GM23338 (cell line): Measurements from ENCODE around the gene NFIA. TPM values are rescaled to one million over a fixed set of nuclear protein-coding genes. Genes with fewer than 3 reads are reported as not detected.

ENCODE experiments used
- ATAC-seq: fragments of 200-7000 bp; cut with Tn5 transposase; 3 replicates; pipeline ENCODE4 v1.9.1; 2020
- DNase-seq: peaks from one replicate; pipeline ENCODE4 v3.0.0-alpha.2; 2015; ENCODE audit warnings: low spot score
- H2AFZ ChIP-seq: fragments of 200-600 bp; sonication (generic); 2 replicates; pipeline ENCODE4 v1.8.0; 2016; ENCODE audit warnings: antibody characterized with exemption, mild to moderate bottlenecking, moderate library complexity
- H3F3A ChIP-seq: fragments of 200-600 bp; sonication (generic); replicated peaks from 2 replicates; pipeline ENCODE4 v1.8.0; 2017; ENCODE audit warnings: antibody characterized with exemption, mixed run types, low read depth
- H3K27ac ChIP-seq: fragments of 200-600 bp; sonication (generic); 2 replicates; pipeline ENCODE4 v1.6.1; 2016; ENCODE audit warnings: low read depth
- H3K27me3 ChIP-seq: fragments of 200-600 bp; sonication (generic); 2 replicates; pipeline ENCODE4 v1.8.0; 2016; ENCODE audit warnings: mild to moderate bottlenecking, mixed run types, moderate library complexity; ENCODE audit not compliant: insufficient read depth
- H3K36me3 ChIP-seq: fragments of 200-600 bp; sonication (generic); 2 replicates; pipeline ENCODE4 v1.8.0; 2016; ENCODE audit warnings: mild to moderate bottlenecking; ENCODE audit not compliant: insufficient read depth
- H3K4me1 ChIP-seq: fragments of 200-600 bp; sonication (generic); 2 replicates; pipeline ENCODE4 v1.8.0; 2016; ENCODE audit warnings: mild to moderate bottlenecking, moderate library complexity; ENCODE audit not compliant: insufficient read depth
- H3K4me2 ChIP-seq: fragments of 200-600 bp; sonication (generic); 2 replicates; pipeline ENCODE4 v1.7.1; 2017; ENCODE audit warnings: mixed run types
- H3K4me3 ChIP-seq: fragments of 200-600 bp; sonication (generic); 2 replicates; pipeline ENCODE4 v1.6.1; 2016; ENCODE audit warnings: mixed run types
- H3K79me2 ChIP-seq: fragments of 200-600 bp; sonication (generic); replicated peaks from 2 replicates; pipeline ENCODE4 v1.8.0; 2017; ENCODE audit warnings: mild to moderate bottlenecking; ENCODE audit not compliant: insufficient read depth
- H3K9me2 ChIP-seq: fragments of 200-600 bp; sonication (generic); 2 replicates; pipeline ENCODE4 v1.8.0; 2017; ENCODE audit not compliant: insufficient read depth
- H4K20me1 ChIP-seq: fragments of 200-600 bp; sonication (generic); replicated peaks from 2 replicates; pipeline ENCODE4 v1.8.0; 2017; ENCODE audit warnings: mild to moderate bottlenecking; ENCODE audit not compliant: insufficient read depth
- H3K27ac Mint-ChIP-seq: 2 replicates; pipeline ENCODE4 v1.8.0; 2020; ENCODE audit warnings: inconsistent platforms, mild to moderate bottlenecking, moderate library complexity, mixed read lengths
- H3K27me3 Mint-ChIP-seq: 3 replicates; pipeline ENCODE4 v1.8.0; 2022; ENCODE audit warnings: low read depth, mild to moderate bottlenecking, moderate library complexity, mixed read lengths, inconsistent platforms; ENCODE audit not compliant: insufficient read depth, poor library complexity
- H3K36me3 Mint-ChIP-seq: 3 replicates; pipeline ENCODE4 v1.8.0; 2021; ENCODE audit warnings: low read depth, mild to moderate bottlenecking, inconsistent platforms, moderate library complexity, mixed read lengths
- H3K4me1 Mint-ChIP-seq: 3 replicates; pipeline ENCODE4 v1.8.0; 2020; ENCODE audit warnings: mild to moderate bottlenecking, inconsistent platforms, mixed read lengths
- H3K4me3 Mint-ChIP-seq: 3 replicates; pipeline ENCODE4 v1.8.0; 2021; ENCODE audit warnings: moderate library complexity, mild to moderate bottlenecking, inconsistent platforms, mixed read lengths
- H3K9me3 Mint-ChIP-seq: 3 replicates; pipeline ENCODE4 v1.8.0; 2020; ENCODE audit warnings: moderate library complexity, mild to moderate bottlenecking, inconsistent platforms, mixed read lengths
- CREB1 ChIP-seq: fragments of 250-450 bp; sonication (Bioruptor Pico); IDR thresholded peaks from 2 replicates; pipeline ENCODE4 v1.5.0; 2020; ENCODE audit warnings: low read depth, mild to moderate bottlenecking, moderate library complexity
- JUNB ChIP-seq: IDR thresholded peaks from one replicate; pipeline ENCODE4 v1.6.1; 2016; ENCODE audit warnings: antibody characterized with exemption; ENCODE audit not compliant: unreplicated experiment
- NANOG ChIP-seq: IDR thresholded peaks from 2 replicates; pipeline ENCODE4 v1.6.1; 2016; ENCODE audit warnings: antibody characterized with exemption, borderline replicate concordance
- POLR2AphosphoS5 ChIP-seq: IDR thresholded peaks from 2 replicates; pipeline ENCODE4 v1.6.1; 2016; ENCODE audit warnings: antibody characterized with exemption, low read depth
- STAT1 ChIP-seq: IDR thresholded peaks from one replicate; pipeline ENCODE4 v1.6.1; 2016; ENCODE audit warnings: antibody characterized with exemption; ENCODE audit not compliant: unreplicated experiment
- ZNF114 ChIP-seq: fragments of 250-450 bp; sonication (Bioruptor Pico); IDR thresholded peaks from 2 replicates; pipeline ENCODE4 v1.5.0; 2020; ENCODE audit warnings: mild to moderate bottlenecking, moderate library complexity
- ZNF331 ChIP-seq: fragments of 250-450 bp; sonication (Bioruptor Pico); IDR thresholded peaks from 2 replicates; pipeline ENCODE4 v1.5.0; 2020; ENCODE audit warnings: low read depth, mild to moderate bottlenecking, moderate library complexity
- polyA plus RNA-seq: library from polyadenylated mRNA; unstranded; fragments of >200 nt; fragmentation: Nextera tagmentation; extraction: Ambion mirVana; gene quantifications from 2 replicates; pipeline ENCODE4 v1.2.1, GENCODE V29; 2016
- total RNA-seq: library from RNA; depleted of rRNA; stranded (reverse); fragments of >200 nt; shearing (Covaris generic); gene quantifications from 2 replicates; pipeline ENCODE4 v1.2.3, GENCODE V29; 2014
- TF ChIP-seq, protein P1 (sequence below): fragments of 250-450 bp; sonication (Bioruptor Pico); IDR thresholded peaks from 2 replicates; pipeline ENCODE4 v1.5.0; 2020; ENCODE audit warnings: mild to moderate bottlenecking, moderate library complexity
- TF ChIP-seq, protein P2 (sequence below): IDR thresholded peaks from one replicate; pipeline ENCODE4 v1.6.1; 2018; ENCODE audit warnings: antibody characterized with exemption; ENCODE audit not compliant: unreplicated experiment

The NFIA gene
- total and polyA plus RNA-seq, 2 experiments from 2014 or later, result 0.97 to 2.3 TPM

DNA sequence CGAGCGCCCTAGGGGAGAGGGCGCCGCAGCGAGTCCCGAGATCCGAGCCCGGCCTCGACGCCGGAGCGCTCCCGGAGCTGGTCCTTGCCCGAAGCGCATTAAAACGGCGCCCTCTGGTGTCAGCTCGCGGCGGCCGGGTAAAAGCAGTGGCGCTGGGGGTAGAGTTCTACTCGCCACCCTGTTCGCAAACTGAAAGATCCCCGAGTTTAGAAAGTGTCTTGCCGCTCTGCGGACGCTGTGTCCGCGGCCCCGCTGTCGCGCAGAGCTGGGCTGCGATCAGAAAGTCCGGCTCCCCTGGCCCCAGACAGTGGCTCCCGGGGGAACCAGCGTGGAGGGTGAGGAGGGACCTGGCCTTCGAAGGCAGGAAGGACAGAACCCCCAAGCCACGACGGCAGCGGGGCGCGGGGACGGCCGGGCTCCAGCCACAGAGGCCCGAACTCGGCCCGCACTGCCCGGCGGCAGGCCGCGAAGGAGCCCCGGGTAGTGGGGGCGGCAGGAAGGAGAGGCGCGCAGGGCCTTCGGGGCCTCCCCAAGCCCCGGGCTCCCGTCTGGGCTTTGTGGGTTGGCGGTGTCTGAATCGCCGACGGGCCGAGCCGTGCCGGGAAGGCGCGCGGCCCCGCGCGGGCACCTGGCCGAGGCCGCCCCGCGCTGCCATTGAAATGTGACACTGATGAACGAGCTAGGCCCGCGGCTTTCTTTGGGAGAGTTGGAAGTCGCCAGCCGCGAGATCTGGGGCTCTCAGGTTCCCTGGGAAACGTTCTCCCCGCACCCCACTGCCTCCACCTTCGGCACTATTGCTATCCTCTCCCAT is 39.1 kb upstream of the NFIA start (continued):
- no peak for TF ChIP-seq ZNF331 (CRISPR knock-in tag)
- TF ChIP-seq ZNF114 (CRISPR knock-in tag), result no peak

DNA sequence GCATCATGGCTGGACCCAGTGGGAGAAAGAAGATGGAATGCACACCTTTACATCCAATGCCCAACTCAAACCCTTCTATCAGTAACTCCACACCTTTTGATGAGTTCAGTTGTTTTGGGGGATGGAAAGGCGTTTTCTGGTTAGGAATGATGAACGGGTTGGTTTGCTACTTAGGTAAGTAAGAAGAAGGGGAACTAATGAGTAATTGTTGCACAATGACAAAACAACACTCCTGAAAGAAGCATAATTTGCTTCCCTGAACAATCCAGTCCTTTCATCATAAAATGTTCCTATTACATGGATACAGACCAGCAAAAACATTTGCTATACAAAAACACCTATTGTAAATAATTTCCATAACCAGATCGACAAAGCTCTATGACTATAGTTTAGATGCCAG is 35.9 kb upstream of the NFIA start:
- Histone ChIP-seq H3K36me3 (no peaks in the 10 kb centered on the region), H3F3A (0 out of 2 replicates have a peak, but pooled peaks cover 3% of the 10 kb centered on the region), H3K4me1 (peaks cover 15% of the 10 kb centered on the region), H3K27me3 (peaks cover 45% of the 10 kb centered on the region), H2AFZ (no peak overlapping the region), H3K9me2 (no peaks in the 10 kb centered on the region), H3K79me2 (no peaks in the 10 kb centered on the region), H3K4me2 (no peak overlapping the region), H3K27ac (no peak overlapping the region), H3K4me3 (no peak overlapping the region), H4K20me1 (no peaks in the 10 kb centered on the region)
- Mint-ChIP-seq H3K9me3 (no peaks in the 10 kb centered on the region), H3K4me1 (peaks cover 15% of the 10 kb centered on the region), H3K36me3 (no peaks in the 10 kb centered on the region), H3K27ac (no peak overlapping the region), H3K27me3 (peaks cover 27% of the 10 kb centered on the region), H3K4me3 (no peak overlapping the region)
- TF ChIP-seq STAT1 (no peak), NANOG (no peak), JUNB (no peak), POLR2AphosphoS5 (no peak)
- no peak for DNase-seq
- no peak for ATAC-seq

DNA sequence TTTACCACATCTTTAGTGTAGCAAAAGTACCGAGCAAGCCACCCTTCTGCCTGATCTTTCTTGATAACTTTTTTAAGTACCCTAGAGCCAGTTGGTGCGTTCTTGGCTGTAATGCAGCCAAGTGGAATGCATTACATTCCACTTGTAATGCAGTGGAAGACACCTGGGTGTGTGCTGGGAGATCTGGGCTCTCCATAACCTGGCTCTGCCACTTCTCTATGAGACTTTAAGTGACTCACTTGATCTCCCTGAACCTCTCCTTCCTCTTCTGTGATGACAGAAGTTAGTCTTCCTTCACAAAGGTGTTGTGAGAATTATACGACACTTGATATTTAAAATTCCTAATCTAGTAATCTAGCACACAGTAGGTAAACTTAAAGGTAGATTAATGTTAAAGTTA is 35.3 kb upstream of the NFIA start:
- Mint-ChIP-seq H3K27ac (no peak overlapping the region), H3K27me3 (peaks cover 33% of the 10 kb centered on the region), H3K4me1 (peaks cover 21% of the 10 kb centered on the region), H3K9me3 (no peaks in the 10 kb centered on the region), H3K36me3 (no peaks in the 10 kb centered on the region), H3K4me3 (no peak overlapping the region)
- Histone ChIP-seq H3K27me3 (peaks cover 47% of the 10 kb centered on the region), H4K20me1 (no peaks in the 10 kb centered on the region), H3K4me1 (peaks cover 21% of the 10 kb centered on the region), H3K4me2 (no peak overlapping the region), H3K79me2 (no peaks in the 10 kb centered on the region), H3K4me3 (no peak overlapping the region), H3K27ac (no peak overlapping the region), H3K9me2 (no peaks in the 10 kb centered on the region), H3K36me3 (no peaks in the 10 kb centered on the region), H2AFZ (no peak overlapping the region), H3F3A (0 out of 2 replicates have a peak, but pooled peaks cover 4% of the 10 kb centered on the region)
- ATAC-seq, result no peak
- no peak for DNase-seq
- no peak for TF ChIP-seq ZNF114 (CRISPR knock-in tag)
- TF ChIP-seq CREB1 (CRISPR knock-in tag), result no peak
- TF ChIP-seq, protein P1, sequence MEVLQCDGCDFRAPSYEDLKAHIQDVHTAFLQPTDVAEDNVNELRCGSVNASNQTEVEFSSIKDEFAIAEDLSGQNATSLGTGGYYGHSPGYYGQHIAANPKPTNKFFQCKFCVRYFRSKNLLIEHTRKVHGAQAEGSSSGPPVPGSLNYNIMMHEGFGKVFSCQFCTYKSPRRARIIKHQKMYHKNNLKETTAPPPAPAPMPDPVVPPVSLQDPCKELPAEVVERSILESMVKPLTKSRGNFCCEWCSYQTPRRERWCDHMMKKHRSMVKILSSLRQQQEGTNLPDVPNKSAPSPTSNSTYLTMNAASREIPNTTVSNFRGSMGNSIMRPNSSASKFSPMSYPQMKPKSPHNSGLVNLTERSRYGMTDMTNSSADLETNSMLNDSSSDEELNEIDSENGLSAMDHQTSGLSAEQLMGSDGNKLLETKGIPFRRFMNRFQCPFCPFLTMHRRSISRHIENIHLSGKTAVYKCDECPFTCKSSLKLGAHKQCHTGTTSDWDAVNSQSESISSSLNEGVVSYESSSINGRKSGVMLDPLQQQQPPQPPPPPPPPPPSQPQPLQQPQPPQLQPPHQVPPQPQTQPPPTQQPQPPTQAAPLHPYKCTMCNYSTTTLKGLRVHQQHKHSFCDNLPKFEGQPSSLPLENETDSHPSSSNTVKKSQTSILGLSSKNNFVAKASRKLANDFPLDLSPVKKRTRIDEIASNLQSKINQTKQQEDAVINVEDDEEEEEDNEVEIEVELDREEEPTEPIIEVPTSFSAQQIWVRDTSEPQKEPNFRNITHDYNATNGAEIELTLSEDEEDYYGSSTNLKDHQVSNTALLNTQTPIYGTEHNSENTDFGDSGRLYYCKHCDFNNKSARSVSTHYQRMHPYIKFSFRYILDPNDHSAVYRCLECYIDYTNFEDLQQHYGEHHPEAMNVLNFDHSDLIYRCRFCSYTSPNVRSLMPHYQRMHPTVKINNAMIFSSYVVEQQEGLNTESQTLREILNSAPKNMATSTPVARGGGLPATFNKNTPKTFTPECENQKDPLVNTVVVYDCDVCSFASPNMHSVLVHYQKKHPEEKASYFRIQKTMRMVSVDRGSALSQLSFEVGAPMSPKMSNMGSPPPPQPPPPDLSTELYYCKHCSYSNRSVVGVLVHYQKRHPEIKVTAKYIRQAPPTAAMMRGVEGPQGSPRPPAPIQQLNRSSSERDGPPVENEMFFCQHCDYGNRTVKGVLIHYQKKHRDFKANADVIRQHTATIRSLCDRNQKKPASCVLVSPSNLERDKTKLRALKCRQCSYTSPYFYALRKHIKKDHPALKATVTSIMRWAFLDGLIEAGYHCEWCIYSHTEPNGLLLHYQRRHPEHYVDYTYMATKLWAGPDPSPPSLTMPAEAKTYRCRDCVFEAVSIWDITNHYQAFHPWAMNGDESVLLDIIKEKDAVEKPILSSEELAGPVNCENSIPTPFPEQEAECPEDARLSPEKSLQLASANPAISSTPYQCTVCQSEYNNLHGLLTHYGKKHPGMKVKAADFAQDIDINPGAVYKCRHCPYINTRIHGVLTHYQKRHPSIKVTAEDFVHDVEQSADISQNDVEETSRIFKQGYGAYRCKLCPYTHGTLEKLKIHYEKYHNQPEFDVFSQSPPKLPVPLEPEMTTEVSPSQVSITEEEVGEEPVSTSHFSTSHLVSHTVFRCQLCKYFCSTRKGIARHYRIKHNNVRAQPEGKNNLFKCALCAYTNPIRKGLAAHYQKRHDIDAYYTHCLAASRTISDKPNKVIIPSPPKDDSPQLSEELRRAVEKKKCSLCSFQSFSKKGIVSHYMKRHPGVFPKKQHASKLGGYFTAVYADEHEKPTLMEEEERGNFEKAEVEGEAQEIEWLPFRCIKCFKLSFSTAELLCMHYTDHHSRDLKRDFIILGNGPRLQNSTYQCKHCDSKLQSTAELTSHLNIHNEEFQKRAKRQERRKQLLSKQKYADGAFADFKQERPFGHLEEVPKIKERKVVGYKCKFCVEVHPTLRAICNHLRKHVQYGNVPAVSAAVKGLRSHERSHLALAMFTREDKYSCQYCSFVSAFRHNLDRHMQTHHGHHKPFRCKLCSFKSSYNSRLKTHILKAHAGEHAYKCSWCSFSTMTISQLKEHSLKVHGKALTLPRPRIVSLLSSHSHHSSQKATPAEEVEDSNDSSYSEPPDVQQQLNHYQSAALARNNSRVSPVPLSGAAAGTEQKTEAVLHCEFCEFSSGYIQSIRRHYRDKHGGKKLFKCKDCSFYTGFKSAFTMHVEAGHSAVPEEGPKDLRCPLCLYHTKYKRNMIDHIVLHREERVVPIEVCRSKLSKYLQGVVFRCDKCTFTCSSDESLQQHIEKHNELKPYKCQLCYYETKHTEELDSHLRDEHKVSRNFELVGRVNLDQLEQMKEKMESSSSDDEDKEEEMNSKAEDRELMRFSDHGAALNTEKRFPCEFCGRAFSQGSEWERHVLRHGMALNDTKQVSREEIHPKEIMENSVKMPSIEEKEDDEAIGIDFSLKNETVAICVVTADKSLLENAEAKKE, result no peak
- TF ChIP-seq, protein P2, sequence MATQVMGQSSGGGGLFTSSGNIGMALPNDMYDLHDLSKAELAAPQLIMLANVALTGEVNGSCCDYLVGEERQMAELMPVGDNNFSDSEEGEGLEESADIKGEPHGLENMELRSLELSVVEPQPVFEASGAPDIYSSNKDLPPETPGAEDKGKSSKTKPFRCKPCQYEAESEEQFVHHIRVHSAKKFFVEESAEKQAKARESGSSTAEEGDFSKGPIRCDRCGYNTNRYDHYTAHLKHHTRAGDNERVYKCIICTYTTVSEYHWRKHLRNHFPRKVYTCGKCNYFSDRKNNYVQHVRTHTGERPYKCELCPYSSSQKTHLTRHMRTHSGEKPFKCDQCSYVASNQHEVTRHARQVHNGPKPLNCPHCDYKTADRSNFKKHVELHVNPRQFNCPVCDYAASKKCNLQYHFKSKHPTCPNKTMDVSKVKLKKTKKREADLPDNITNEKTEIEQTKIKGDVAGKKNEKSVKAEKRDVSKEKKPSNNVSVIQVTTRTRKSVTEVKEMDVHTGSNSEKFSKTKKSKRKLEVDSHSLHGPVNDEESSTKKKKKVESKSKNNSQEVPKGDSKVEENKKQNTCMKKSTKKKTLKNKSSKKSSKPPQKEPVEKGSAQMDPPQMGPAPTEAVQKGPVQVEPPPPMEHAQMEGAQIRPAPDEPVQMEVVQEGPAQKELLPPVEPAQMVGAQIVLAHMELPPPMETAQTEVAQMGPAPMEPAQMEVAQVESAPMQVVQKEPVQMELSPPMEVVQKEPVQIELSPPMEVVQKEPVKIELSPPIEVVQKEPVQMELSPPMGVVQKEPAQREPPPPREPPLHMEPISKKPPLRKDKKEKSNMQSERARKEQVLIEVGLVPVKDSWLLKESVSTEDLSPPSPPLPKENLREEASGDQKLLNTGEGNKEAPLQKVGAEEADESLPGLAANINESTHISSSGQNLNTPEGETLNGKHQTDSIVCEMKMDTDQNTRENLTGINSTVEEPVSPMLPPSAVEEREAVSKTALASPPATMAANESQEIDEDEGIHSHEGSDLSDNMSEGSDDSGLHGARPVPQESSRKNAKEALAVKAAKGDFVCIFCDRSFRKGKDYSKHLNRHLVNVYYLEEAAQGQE, result no peak
- no peak for TF ChIP-seq ZNF331 (CRISPR knock-in tag)
- TF ChIP-seq JUNB, result no peak
